ENCODE data around the gene OTUD7B. TPM values are rescaled to one million over a fixed set of nuclear protein-coding genes. Genes with fewer than 3 reads are reported as not detected.

Gene OTUD7B
- total RNA-seq, 4 donors from 2014 or later: 34.1 to 49.6 (median 42.3) TPM

DNA sequence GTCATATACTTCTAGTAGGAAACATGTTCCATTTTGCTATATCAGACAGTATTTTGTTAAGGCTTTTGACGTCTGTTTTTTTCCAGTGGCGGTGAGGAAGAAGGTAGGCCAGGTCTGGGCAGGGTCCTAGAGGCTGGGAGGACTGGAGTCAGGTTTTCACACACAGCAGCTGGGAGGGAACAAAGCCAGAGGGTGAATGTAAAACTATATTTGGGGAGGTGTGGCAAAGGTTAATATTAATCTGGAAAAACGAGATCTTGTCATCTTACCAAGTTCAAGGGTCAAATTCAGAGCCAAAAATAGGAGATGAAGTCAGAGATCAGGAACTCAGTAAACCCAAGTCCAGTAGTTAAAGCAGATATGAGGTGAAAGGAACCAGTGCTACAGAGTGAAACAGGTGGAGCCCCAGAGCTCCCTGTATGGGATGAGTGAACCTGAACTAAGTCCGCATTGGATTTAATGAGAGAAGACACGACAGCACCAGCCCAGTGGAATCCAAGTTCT lies 10.7 kb upstream of the OTUD7B start:
- H3K4me1 ChIP-seq: no peaks in the 10 kb centered on the region
- H3K4me3 ChIP-seq: no peak overlapping the region
- ATAC-seq: no peak
- TF ChIP-seq EP300 (IDR thresholded peaks at IDR 0.05) (no peak), POLR2AphosphoS5 (IDR thresholded peaks at IDR 0.05) (no peak), POLR2A (IDR thresholded peaks at IDR 0.05) (no peak)
- TF ChIP-seq, protein P1, sequence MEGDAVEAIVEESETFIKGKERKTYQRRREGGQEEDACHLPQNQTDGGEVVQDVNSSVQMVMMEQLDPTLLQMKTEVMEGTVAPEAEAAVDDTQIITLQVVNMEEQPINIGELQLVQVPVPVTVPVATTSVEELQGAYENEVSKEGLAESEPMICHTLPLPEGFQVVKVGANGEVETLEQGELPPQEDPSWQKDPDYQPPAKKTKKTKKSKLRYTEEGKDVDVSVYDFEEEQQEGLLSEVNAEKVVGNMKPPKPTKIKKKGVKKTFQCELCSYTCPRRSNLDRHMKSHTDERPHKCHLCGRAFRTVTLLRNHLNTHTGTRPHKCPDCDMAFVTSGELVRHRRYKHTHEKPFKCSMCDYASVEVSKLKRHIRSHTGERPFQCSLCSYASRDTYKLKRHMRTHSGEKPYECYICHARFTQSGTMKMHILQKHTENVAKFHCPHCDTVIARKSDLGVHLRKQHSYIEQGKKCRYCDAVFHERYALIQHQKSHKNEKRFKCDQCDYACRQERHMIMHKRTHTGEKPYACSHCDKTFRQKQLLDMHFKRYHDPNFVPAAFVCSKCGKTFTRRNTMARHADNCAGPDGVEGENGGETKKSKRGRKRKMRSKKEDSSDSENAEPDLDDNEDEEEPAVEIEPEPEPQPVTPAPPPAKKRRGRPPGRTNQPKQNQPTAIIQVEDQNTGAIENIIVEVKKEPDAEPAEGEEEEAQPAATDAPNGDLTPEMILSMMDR (IDR thresholded peaks at IDR 0.05): no peak
- WGBS, 2 donors (ENCODE audit: low coverage in 1 of 2): 74 to 76% methylated on average over 3 to 5 of the region's 5 CpGs
- H3K27ac ChIP-seq: no peak overlapping the region
- H3K36me3 ChIP-seq: no peaks in the 10 kb centered on the region
- H3K27me3 ChIP-seq: no peaks in the 10 kb centered on the region
- no peaks in the 10 kb centered on the region for H3K9me3 ChIP-seq

DNA sequence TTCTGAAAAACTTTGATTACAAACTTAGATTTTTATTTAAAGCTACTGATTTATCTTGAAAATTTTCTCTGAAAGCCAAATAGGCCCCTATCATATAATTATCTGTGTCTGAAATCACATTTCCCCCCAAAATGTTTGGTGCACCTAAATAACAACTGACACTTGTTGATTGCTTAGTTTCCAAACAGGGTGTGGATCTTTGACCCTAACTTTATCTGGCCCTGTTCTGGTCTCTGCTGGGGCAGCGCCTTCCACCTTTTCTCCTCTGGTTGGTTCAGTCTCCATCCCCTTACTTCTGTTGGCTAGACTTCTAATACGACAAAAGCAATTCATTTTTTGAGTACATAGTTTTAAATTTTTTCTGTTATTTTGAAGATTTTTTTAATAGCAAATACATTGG lies 10.2 kb upstream of the OTUD7B start:
- H3K36me3 ChIP-seq: no peaks in the 10 kb centered on the region
- H3K27ac ChIP-seq: no peak overlapping the region
- no peaks in the 10 kb centered on the region for H3K27me3 ChIP-seq
- no peaks in the 10 kb centered on the region for H3K4me1 ChIP-seq
- TF ChIP-seq POLR2A (IDR thresholded peaks at IDR 0.05) (no peak), POLR2AphosphoS5 (IDR thresholded peaks at IDR 0.05) (no peak), EP300 (IDR thresholded peaks at IDR 0.05) (no peak)
- TF ChIP-seq, protein P1 (IDR thresholded peaks at IDR 0.05): no peak
- ATAC-seq: no peak
- 87 to 100% methylated on average over 2 of the region's 2 CpGs for WGBS, 2 donors (ENCODE audit: low coverage in 1 of 2)
- no peaks in the 10 kb centered on the region for H3K9me3 ChIP-seq
- H3K4me3 ChIP-seq: no peak overlapping the region

DNA sequence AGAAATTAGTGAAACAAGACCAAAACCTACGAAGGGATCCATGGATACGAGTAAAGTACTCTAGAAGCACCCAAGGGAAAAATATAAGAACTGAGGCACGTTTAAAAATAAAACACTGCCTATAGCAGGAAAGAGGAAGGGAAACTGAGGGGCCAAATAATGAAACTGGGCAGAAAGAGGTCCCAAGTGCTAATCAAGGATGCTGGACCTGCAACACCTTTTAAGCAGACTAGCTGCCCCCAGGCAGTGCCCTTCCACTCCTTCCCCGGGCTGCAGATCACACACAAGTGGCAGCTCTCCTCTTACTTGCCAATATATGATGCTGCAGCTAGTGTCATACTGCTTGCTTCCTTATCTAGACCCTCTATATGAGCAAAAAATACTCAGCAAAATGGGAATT lies 7.6 kb upstream of the OTUD7B start:
- TF ChIP-seq EP300 (IDR thresholded peaks at IDR 0.05): no peak
- no peak for TF ChIP-seq POLR2A (IDR thresholded peaks at IDR 0.05)
- TF ChIP-seq POLR2AphosphoS5 (IDR thresholded peaks at IDR 0.05): no peak
- TF ChIP-seq, protein P1 (IDR thresholded peaks at IDR 0.05): no peak
- Histone ChIP-seq H3K27ac (no peak overlapping the region), H3K4me1 (no peaks in the 10 kb centered on the region), H3K4me3 (no peak overlapping the region), H3K27me3 (no peaks in the 10 kb centered on the region), H3K36me3 (no peaks in the 10 kb centered on the region), H3K9me3 (no peaks in the 10 kb centered on the region)
- ATAC-seq: no peak
- 83% methylated on average over 3 to 4 of the region's 4 CpGs for WGBS, 2 donors (ENCODE audit: low coverage in 1 of 2)

DNA sequence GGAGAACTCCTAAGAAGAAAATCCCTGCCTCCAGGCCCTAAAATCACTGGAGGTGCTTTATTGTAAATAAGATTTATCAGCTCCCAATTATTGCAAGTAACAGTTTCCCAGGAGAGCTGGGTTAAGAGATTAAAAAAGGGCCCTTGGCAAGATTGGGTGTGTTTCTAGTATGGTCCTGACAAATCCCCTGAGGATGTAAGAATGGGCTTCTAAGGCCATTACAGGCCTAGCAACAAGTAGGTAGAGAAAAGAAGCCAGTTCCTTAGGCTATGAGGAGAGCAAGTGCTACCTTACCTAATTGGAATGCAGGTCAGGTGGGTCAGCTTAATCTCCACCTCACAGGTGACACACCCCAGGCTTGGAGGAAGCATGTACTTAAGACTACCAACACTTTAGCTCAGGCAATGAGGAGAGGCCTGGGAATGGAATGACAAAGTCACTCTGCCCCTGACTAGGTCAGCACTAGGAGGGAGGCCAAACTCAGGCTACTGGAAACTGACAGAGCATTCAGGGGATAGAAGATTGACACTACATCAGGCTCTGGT lies 6.8 kb upstream of the OTUD7B start:
- H3K27ac ChIP-seq: no peak overlapping the region
- no peaks in the 10 kb centered on the region for H3K9me3 ChIP-seq
- no peaks in the 10 kb centered on the region for H3K36me3 ChIP-seq
- no peak for ATAC-seq
- H3K4me1 ChIP-seq: no peaks in the 10 kb centered on the region
- TF ChIP-seq POLR2A (IDR thresholded peaks at IDR 0.05) (no peak), POLR2AphosphoS5 (IDR thresholded peaks at IDR 0.05) (no peak), EP300 (IDR thresholded peaks at IDR 0.05) (no peak)
- TF ChIP-seq, protein P1 (IDR thresholded peaks at IDR 0.05): no peak
- H3K4me3 ChIP-seq: no peak overlapping the region
- H3K27me3 ChIP-seq: no peaks in the 10 kb centered on the region

DNA sequence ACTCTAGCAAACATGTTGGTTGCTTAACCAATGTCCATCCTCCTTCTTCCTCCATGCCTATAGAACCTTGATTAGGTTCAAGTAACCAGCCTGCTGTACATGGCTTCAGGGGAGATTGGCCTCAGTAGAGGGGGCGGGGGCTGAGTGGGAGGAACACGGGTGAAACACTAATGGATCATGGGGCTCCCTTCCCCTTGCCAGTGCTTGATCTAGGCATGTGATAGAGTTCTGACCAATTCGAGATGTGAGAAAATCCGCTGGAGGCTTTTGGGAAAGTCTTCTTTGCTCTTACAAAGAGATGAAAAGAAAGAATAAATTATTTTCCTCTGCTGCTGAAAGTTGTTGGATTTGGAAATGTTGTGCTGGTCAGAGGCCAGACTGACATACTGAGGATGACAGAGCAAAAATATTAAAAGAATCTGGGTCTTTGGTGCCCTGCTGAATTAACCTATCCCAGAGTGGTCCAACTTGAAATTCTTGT lies 5.2 kb upstream of the OTUD7B start:
- H3K4me3 ChIP-seq: no peak overlapping the region
- no peaks in the 10 kb centered on the region for H3K36me3 ChIP-seq
- no peak overlapping the region for H3K27ac ChIP-seq
- 59 to 72% methylated on average over 3 to 4 of the region's 4 CpGs for WGBS, 2 donors (ENCODE audit: low coverage in 1 of 2)
- ATAC-seq: no peak
- TF ChIP-seq, protein P1 (IDR thresholded peaks at IDR 0.05): no peak
- TF ChIP-seq EP300 (IDR thresholded peaks at IDR 0.05): no peak
- TF ChIP-seq POLR2AphosphoS5 (IDR thresholded peaks at IDR 0.05): no peak
- no peak for TF ChIP-seq POLR2A (IDR thresholded peaks at IDR 0.05)
- H3K27me3 ChIP-seq: no peaks in the 10 kb centered on the region
- peaks cover 0 to 7% (median 3%) of the 10 kb centered on the region in 3 donors for H3K4me1 ChIP-seq
- no peaks in the 10 kb centered on the region for H3K9me3 ChIP-seq
